ENCODE measurements around the gene LIN37.
"Not testable (repeated sequence)": the region's sequence is repeated elsewhere in the genome, so short reads cannot be mapped to it uniquely, and the experiment has no call there.

Gene LIN37

GRCh38 chr19:35790981-35791813, 42.8 kb downstream of the LIN37 start:
- H3K27ac ChIP-seq: no peak overlapping the region
- TF ChIP-seq CTCF (conservative IDR thresholded peaks at IDR 0.05) (no peak), ZFX (IDR thresholded peaks at IDR 0.05) (no peak)

- no peak for TF ChIP-seq ZFX (IDR thresholded peaks at IDR 0.05)
- no peak for TF ChIP-seq CTCF (conservative IDR thresholded peaks at IDR 0.05)
- H3K27ac ChIP-seq: no peak overlapping the region
Observed at GRCh38 chr19:35791814-35792279, 43.5 kb downstream of the LIN37 start.

GRCh38 chr19:35792312-35792711, 43.9 kb downstream of the LIN37 start:
- TF ChIP-seq ZFX (IDR thresholded peaks at IDR 0.05): no peak
- no peak for TF ChIP-seq CTCF (conservative IDR thresholded peaks at IDR 0.05)
- no peak overlapping the region for H3K27ac ChIP-seq

GRCh38 chr19:35792888-35793287, 44.5 kb downstream of the LIN37 start:
- no peak overlapping the region for H3K27ac ChIP-seq
- TF ChIP-seq ZFX (IDR thresholded peaks at IDR 0.05): no peak
- no peak for TF ChIP-seq CTCF (conservative IDR thresholded peaks at IDR 0.05)

GRCh38 chr19:35793381-35794165, 45.2 kb downstream of the LIN37 start:
- no peak overlapping the region for H3K27ac ChIP-seq
- TF ChIP-seq ZFX (IDR thresholded peaks at IDR 0.05): no peak
- no peak for TF ChIP-seq CTCF (conservative IDR thresholded peaks at IDR 0.05)

GRCh38 chr19:35795564-35795963, 47.2 kb downstream of the LIN37 start:
- not testable (repeated sequence) for H3K27ac ChIP-seq

- TF ChIP-seq CTCF (conservative IDR thresholded peaks at IDR 0.05) (no peak), ZFX (IDR thresholded peaks at IDR 0.05) (no peak)
- H3K27ac ChIP-seq: no peak overlapping the region
Observed at GRCh38 chr19:35796645-35797542, 48.5 kb downstream of the LIN37 start.
